GM21390 (cell line): ENCODE measurements around the gene HMGN4.
A peak's percentile ranks its signal among the peaks of the same experiment; 100 is the strongest.

Experiments
- ATAC-seq: cut with Tn5 transposase; IDR thresholded peaks from one replicate; pipeline ENCODE4 v1.9.1; 2021; ENCODE audit not compliant: unreplicated experiment

HMGN4 gene

DNA sequence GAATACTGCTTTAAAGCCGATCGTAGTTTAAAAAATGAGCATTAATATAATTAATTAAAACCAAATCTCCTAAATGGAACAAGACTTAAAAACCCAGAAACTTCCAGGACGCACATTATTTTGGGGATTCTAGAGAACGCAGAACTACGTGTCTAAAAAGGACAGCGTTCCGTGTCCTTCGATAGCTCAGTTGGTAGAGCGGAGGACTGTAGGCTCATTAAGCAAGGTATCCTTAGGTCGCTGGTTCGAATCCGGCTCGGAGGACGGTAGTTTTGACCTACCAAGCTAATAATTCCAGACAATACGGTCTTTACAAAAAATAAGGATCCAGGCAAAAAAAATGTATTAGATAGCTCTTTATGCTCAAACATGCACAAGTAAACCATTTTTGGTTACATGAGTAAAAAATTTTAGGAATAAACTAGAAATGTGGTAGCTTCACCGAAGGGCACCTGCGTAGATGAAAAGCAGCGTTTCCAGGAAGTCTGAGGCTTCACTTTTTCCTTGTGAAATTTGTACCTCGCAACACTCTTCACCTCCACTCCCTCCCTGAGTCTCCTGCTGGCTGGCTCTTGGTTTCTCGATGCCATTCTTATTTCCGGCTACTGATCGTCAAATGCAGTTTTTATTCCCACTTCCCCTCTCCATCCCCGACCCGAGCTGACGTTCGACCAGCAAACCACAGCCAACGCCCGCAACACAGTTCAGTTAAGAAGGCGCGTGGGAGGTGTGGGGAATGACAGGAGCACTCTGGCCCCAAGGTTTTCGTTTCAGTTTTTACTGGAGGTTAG is 39.0 kb downstream of the HMGN4 start:
- ATAC-seq: no peak

DNA sequence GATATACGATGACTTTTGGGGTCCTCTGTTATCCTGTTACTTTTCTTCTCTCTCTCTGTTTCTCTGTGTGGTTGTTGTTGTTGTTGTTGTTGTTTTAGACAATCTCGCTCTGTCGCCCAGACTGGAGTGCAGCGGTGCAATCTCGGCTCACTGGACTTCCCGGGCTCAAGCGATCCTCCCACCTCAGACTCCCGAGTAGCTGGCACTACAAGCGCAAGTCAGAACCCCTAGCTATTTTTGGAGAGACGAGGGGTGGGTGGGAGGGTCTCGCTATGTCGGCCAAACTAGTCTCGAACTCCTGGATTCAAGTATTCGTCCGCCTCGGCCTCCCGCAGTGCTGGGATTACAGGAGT is 39.5 kb downstream of the HMGN4 start:
- no peak for ATAC-seq

DNA sequence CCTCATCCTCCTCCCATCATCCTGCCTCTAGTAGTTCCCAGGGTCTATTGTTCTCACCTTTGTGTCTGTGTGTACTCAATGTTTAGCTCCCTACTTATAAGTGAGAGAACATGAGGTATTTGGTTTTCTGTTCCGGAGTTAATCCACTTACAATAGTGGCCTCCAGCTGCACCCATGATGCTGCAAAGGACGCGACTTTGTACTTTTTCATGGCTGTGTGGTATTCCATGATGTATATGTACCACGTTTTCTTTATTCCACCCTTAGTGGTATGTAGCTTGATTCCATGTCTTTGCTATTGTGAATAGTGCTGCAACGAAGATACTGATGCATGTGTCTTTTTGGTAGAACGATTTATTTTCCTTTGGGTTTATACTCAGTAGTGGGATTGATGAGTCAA is 40.1 kb downstream of the HMGN4 start:
- ATAC-seq: no peak

DNA sequence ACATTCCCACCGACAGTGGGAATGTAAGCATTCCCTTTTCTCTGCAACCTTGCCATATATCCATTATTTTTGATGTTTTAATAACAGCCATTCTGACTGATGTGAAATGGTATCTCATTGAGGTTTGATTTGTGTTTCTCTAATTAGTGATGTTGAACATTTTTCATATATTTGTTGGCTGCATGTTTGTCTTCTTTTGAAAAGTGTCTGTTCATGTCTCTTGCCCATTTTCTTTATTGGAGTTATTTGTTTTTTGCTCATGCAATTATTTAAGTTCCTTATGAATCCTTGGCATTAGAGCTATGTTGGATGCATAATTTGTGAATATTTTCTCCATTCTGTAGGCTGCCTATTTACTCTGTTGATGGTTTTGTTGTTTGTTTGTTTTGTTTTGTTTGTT is 40.6 kb downstream of the HMGN4 start:
- no peak for ATAC-seq

DNA sequence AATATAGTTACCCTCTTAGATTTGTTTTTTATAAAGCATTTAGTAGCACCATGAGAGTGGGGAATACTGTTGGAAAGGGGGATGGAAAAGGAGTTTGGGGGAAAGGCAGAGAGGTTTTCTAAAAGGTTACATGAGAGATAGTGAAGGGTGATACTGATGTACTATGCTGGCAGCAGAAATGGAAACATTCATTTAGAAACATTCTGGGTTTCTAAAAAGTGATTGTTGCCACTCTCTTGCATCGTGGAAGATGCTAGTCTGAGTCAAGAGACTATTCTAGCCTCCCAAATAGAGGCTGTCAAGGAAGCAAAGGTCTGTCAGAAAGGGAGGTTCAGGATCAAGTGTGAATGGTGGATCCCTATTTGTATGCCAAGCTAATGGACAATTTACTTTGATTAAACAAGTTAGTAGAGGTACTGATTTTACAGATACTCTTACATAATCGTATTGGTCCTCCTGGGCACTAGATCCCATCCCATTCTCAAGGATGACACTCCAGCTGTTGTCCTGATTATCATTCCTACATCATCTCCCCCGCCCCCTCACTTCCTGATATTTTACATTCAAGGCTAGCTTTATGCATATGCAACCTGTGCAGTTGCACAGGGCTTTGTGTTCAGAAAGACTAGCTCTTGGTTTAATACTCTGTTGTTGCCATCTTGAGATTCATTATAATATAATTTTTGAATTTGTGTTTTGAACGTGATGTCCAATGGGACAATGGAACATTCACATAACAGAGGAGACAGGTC is 43.2 kb downstream of the HMGN4 start:
- ATAC-seq: no peak

DNA sequence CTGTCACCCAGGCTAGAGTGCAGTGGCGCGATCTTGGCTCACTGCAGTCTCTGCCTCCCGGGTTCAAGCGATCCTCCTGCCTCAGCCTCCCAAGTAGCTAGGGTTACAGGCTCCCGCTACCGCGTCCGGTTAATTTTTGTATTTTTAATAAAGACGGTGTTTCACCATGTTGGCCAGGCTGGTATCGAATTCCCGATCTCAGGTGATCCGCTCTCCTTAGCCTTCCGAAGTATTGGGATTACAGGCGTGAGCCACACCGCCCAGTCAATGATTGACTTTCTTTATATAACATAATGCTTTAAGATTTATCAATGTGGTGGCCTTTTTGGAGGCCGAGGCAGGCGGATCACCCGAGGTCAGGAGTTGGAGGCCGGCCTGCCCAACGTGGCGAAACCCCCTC is 50.8 kb downstream of the HMGN4 start:
- no peak for ATAC-seq

DNA sequence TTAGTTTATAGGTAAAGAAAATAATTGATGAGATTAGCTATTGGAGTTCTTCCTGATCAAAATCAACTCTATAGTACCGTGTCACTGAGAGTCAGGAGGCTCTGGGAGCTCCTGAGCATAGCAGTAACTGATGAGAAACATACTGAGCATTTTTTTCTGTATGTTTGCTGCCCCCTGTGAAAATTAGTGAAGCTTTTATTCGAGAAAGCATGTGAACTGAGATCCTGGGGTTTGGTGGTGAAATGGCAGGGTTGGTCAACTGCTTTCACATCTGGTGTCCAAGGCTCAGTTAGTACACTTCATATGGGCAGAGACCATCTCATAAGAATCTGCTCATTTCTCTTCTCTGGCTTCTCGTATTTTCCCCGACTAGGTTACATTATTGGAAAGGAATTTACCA is 54.5 kb downstream of the HMGN4 start:
- no peak for ATAC-seq

DNA sequence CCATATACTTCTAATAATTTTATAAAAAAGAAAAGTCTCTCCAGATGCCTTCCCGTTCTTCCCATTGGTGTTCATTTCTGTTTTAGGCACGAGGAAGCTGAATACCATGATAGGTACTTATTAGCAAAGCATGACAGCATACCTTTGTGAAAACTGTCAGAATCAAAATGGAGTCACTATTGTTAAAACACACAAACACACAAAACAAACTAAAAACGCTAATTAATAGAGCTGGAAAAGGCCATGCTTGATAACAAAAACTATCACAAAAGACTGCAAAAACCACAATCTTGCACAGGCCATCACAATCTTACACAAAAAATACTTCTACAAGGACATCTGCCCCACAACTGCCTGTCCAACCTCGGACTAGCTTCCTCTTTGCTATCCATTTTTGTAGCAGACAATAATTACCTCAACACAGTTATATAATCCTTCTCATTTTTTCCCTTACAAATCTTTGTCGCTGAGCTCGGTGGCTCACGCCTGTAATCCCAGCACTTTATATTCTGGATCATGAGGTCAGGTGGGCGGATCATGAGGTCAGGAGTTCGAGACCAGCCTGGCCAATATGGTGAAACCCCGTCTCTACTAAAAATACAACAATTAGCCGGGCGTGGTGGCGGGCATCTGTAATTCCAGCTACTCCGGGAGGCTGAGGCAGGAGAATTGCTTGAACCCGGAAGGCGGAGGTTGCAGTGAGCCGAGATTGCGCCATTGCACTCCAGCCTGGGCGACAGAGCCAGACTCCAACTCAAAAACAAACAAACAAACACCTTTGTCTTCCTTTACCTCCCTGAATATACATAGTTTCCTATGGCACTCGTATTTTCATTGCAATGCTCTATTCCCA is 55.3 kb downstream of the HMGN4 start:
- no peak for ATAC-seq

DNA sequence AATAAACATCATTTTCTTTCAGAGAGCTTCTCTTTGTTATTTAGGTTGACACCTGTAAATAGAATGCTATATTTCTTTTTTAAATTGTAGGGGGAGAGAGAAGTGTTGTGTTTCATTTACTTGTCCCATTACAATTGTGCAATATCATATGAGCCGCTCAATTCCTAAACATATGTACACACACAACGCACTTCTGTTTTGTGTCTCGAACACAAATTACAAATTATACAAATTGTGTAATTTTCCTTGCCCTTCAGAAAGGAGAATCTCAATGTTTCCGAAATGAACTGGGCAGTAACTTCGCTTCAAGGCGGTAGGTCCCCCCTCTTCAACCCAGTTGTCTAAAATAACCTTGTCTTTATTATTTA is 55.9 kb downstream of the HMGN4 start:
- ATAC-seq: no peak

DNA sequence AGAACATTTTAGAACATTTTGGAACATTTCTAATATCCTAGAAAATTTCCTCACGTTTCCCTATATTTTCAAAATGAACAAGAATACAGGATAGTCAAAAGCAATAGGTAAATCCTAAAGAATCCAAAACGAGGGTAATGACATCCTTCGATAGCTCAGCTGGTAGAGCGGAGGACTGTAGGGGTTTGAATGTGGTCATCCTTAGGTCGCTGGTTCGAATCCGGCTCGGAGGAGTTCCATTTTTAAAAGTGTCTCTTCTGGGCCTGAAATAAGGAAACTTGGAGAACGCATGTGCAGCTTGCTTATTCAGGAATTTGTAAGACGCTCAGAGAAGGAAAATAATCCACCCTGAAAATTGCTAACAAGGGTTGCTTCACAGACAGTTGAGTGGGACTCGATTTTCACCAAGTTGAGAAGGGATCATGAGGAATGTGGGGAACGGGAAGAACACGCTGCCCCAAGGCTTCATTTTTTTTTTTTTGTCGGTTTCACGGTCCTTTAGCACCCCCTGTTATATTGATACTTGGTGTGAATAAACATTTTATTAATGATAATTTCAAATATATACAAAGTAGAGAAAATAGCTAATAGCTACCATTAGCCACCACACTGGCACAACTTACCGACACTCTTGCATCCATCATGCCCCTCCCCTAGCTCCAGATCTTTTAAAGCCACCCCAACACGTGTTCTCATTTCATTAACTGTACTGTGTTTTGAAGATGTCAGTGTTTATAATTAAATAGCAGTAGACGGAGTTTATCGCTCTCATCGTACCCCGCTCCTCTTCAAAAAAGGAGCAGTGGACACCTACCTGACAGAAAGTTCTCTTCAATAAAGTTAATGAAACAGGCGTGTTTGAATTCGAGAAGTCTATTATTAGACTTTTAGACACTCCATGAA is 56.8 kb downstream of the HMGN4 start:
- no peak for ATAC-seq

DNA sequence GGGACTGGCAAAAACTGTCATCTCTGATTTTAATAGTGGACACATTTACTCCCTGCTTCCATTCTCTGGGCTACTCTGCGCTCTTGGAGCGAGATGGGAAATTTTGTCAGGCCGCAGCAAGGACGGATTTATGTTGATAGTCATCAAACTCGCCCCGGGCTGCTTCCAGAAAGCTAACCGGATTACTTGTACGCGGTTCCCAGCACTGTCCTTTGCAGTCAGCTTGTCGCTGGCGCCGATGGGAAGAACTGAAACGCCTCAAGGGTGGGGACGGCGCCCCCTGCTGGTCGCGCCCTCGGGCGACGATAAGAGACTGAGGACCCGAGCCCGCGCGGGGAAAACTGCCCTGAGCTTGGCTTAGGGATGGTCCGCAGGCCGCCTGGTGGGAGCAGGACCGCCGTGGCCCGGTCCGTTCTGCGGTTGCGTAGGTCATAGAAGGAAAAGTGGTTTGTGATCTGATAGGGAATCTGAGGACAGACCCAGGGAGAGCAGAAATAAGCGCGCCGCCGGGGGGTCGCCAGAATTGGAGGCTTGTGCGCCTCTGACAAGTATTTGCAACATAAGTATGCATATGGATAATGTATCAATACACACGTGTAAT is 57.6 kb downstream of the HMGN4 start:
- ATAC-seq: peak; percentile 52
